ENCODE results near the gene GNL3L. TPM values are rescaled to one million over a fixed set of nuclear protein-coding genes. Genes with fewer than 3 reads are reported as not detected.
"Not testable (repeated sequence)": the region's sequence is repeated elsewhere in the genome, so short reads cannot be mapped to it uniquely, and the experiment has no call there.

Gene GNL3L
- total RNA-seq, 1 donor from 2014 or later: 29.5 TPM

DNA sequence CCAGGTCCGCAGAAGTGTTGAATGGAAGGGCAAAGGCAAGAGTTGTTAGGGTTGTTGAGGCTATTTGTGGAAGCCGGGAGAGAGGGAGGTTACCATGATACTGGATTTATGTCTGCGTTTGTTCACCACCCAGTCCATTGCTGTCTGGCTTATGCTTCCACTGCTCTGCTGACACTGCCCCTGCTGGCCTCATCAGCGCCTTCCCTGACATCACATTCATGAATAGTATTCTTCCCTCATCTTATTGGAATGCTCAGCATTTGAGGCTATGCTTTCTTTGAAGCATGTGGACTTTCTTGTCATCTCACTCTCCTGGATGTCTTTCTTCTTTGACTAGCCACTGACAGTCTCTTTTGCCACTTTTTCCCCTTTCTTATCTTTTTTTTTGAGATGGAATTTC is 10.3 kb downstream of the GNL3L start:
- H3K9me3 ChIP-seq: no peaks in the 10 kb centered on the region
- no peaks in the 10 kb centered on the region for H3K27me3 ChIP-seq (ENCODE audit: low read depth)
- no peak for ATAC-seq
- H3K27ac ChIP-seq: no peak overlapping the region
- H3K4me1 ChIP-seq: no peaks in the 10 kb centered on the region
- intact Hi-C loops (cut with DNase I): no loop called here
- H3K4me3 ChIP-seq: no peak overlapping the region
- no peak for DNase-seq
- TF ChIP-seq, protein P1, sequence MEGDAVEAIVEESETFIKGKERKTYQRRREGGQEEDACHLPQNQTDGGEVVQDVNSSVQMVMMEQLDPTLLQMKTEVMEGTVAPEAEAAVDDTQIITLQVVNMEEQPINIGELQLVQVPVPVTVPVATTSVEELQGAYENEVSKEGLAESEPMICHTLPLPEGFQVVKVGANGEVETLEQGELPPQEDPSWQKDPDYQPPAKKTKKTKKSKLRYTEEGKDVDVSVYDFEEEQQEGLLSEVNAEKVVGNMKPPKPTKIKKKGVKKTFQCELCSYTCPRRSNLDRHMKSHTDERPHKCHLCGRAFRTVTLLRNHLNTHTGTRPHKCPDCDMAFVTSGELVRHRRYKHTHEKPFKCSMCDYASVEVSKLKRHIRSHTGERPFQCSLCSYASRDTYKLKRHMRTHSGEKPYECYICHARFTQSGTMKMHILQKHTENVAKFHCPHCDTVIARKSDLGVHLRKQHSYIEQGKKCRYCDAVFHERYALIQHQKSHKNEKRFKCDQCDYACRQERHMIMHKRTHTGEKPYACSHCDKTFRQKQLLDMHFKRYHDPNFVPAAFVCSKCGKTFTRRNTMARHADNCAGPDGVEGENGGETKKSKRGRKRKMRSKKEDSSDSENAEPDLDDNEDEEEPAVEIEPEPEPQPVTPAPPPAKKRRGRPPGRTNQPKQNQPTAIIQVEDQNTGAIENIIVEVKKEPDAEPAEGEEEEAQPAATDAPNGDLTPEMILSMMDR (IDR thresholded peaks at IDR 0.05): no peak
- H3K36me3 ChIP-seq: peaks cover 72% of the 10 kb centered on the region

DNA sequence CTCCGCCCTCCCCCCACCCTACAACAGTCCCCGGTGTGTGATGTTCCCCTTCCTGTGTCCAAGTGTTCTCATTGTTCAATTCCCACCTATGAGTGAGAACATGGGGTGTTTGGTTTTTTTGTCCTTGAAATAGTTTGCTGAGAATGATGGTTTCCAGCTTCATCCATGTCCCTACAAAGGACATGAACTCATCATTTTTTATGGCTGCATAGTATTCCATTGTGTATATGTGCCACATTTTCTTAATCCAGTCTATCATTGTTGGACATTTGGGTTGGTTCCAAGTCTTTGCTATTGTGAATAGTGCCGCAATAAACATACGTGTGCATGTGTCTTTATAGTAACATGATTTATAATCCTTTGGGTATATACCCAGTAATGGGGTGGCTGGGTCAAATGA is 12.2 kb downstream of the GNL3L start:
- H3K27me3 ChIP-seq (ENCODE audit: low read depth); ATAC-seq; H3K27ac ChIP-seq; DNase-seq; H3K4me3 ChIP-seq; H3K4me1 ChIP-seq; intact Hi-C loops (cut with DNase I); H3K9me3 ChIP-seq: not testable (repeated sequence)
- peaks cover 90% of the 10 kb centered on the region for H3K36me3 ChIP-seq

DNA sequence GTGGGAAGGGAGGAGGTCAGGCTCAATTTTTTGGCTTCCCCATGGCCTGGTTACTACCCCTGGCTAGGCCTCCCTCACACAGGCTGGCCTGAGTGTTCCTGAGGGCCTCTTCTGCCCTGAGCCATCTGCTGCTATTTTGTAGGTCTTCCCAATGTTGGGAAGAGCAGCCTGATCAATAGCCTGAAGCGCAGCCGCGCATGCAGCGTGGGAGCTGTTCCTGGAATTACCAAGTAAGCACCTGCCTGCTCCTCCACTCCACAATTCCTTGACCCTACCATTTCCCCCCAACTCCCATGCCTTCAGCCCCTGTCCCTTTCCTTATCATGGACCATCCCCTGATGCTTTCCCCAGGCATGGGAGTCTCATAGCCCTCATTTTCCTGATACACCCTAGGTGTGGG is 20.8 kb downstream of the GNL3L start:
- no peak for ATAC-seq
- TF ChIP-seq, protein P1 (IDR thresholded peaks at IDR 0.05): no peak
- intact Hi-C loops (cut with DNase I): no loop called here
- DNase-seq: no peak
- Histone ChIP-seq H3K27me3 (ENCODE audit: low read depth) (no peaks in the 10 kb centered on the region), H3K4me3 (no peak overlapping the region), H3K27ac (no peak overlapping the region), H3K9me3 (no peaks in the 10 kb centered on the region), H3K36me3 (peaks cover 99% of the 10 kb centered on the region), H3K4me1 (no peaks in the 10 kb centered on the region)

DNA sequence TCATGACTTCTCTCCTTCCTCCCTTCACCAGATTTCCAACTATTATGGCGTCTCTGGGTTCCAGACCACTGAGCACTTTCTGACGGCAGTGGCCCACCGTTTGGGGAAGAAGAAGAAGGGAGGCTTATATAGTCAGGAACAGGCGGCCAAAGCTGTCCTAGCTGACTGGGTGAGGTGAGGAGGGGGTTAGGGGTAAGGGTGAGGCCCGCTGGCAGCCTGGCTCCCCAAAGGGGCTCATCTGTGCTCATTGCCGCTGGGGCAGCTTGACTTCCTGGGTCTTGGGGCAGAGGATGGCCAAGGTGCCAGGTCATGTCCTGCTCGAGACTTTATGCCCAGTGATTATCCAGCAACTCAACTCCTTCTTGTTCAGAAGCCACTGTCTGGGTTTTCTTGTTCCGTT is 21.8 kb downstream of the GNL3L start:
- Histone ChIP-seq H3K4me3 (no peak overlapping the region), H3K27me3 (ENCODE audit: low read depth) (no peaks in the 10 kb centered on the region), H3K36me3 (peaks cover 99% of the 10 kb centered on the region), H3K9me3 (no peaks in the 10 kb centered on the region), H3K4me1 (no peaks in the 10 kb centered on the region), H3K27ac (no peak overlapping the region)
- DNase-seq (no peak), ATAC-seq (no peak)
- TF ChIP-seq, protein P1 (IDR thresholded peaks at IDR 0.05): no peak
- intact Hi-C loops (cut with DNase I): no loop called here

DNA sequence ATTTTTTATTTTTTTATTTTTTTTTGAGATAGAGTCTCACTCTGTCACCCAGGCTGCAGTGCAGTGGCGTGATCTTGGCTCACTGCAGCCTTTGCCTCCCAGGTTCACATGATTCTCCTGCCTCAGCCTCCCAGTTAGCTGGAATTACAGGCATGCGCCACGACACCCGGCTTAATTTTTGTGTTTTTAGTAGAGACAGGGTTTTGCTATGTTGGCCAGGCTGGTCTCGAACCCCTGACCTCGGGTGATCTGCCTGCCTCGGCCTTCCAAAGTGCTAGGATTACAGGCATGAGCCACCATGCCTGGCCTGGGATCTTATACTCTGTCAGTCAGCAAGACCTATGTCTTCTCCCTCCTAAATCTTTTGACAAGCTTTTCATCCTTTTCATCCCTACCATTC is 25.0 kb downstream of the GNL3L start:
- H3K27me3 ChIP-seq (ENCODE audit: low read depth); DNase-seq; H3K4me1 ChIP-seq; H3K4me3 ChIP-seq; ATAC-seq; intact Hi-C loops (cut with DNase I); H3K9me3 ChIP-seq; H3K27ac ChIP-seq: not testable (repeated sequence)
- peaks cover 86% of the 10 kb centered on the region for H3K36me3 ChIP-seq

DNA sequence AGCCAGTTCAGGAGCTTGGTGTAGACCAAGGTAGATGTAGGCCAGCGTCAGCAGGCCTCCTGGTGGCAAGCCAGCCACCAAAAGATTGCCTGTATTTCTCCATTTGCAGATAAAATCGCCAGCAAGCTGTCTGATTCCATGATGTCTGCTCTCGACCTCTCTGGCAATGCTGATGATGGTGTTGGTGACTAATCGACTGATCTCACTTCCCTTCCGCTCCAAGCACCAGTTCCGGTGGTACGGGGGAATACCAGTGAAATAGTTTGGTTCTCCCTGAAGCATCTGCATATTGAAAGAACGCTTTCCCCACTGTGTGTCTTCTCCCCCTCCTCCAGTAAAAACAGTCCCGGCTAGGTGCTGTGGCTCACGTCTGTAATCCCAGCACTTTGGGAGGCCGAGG is 30.4 kb downstream of the GNL3L start:
- Histone ChIP-seq H3K4me3 (no peak overlapping the region), H3K27me3 (ENCODE audit: low read depth) (no peaks in the 10 kb centered on the region), H3K27ac (no peak overlapping the region), H3K36me3 (peaks cover 57% of the 10 kb centered on the region), H3K4me1 (no peaks in the 10 kb centered on the region), H3K9me3 (no peaks in the 10 kb centered on the region)
- no peak for DNase-seq
- intact Hi-C loops (cut with DNase I): no loop called here
- no peak for ATAC-seq
- TF ChIP-seq, protein P1 (IDR thresholded peaks at IDR 0.05): no peak

DNA sequence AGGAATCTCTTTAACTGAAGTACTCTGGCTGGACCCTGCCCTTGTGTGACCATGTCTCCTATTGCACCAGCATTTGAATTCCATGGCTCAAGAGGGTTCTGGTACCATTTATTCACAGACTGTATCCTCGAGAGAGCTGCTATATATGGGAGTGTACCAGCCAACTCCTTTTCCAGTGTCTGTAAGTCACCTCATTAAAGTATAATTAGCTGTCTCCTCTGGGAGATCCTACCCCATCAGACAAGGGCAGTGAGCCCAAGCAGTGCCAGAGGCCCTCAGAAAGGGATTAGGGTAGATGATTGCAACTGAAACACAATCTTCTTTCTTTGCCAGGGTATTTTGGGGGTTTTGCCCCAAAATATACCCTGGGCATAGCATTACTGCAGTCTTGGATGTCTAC is 31.6 kb downstream of the GNL3L start:
- DNase-seq (no peak), ATAC-seq (no peak)
- Histone ChIP-seq H3K4me3 (no peak overlapping the region), H3K36me3 (peaks cover 45% of the 10 kb centered on the region), H3K27ac (no peak overlapping the region), H3K4me1 (no peaks in the 10 kb centered on the region), H3K27me3 (ENCODE audit: low read depth) (no peaks in the 10 kb centered on the region), H3K9me3 (no peaks in the 10 kb centered on the region)
- TF ChIP-seq, protein P1 (IDR thresholded peaks at IDR 0.05): no peak
- intact Hi-C loops (cut with DNase I): no loop called here

Data from lower lobe of right lung (tissue), 2 donors.